Osteoblast (primary cell): ENCODE measurements around the gene RAD51B. TPM values are rescaled to one million over a fixed set of nuclear protein-coding genes. Genes with fewer than 3 reads are reported as not detected.
A peak's percentile ranks its signal among the peaks of the same experiment; 100 is the strongest.

ENCODE experiments used
- DNase-seq: peaks from one replicate; pipeline ENCODE4 v3.0.0; 2011; ENCODE audit warnings: low spot score, mixed read lengths; ENCODE audit not compliant: insufficient read length; ENCODE audit errors: missing footprints
- H2AFZ ChIP-seq: 2 replicates; pipeline ENCODE4 v1.6.0; 2011; ENCODE audit warnings: mild to moderate bottlenecking, low read length
- H3K27ac ChIP-seq: 2 replicates; pipeline ENCODE4 v1.5.1; 2011; ENCODE audit warnings: mild to moderate bottlenecking, low read depth, low read length, moderate library complexity
- H3K27me3 ChIP-seq: 2 replicates; pipeline ENCODE4 v1.6.0; 2012; ENCODE audit warnings: mild to moderate bottlenecking, control low read depth, inconsistent platforms, low read length, moderate library complexity; ENCODE audit not compliant: insufficient read depth
- H3K36me3 ChIP-seq: 2 replicates; pipeline ENCODE4 v1.5.1; 2011; ENCODE audit warnings: mild to moderate bottlenecking, low read length, control low read depth, moderate library complexity; ENCODE audit not compliant: insufficient read depth
- H3K4me1 ChIP-seq: 2 replicates; pipeline ENCODE4 v1.5.1; 2011; ENCODE audit warnings: mild to moderate bottlenecking, low read length, control low read depth, moderate library complexity; ENCODE audit not compliant: insufficient read depth
- H3K4me2 ChIP-seq: 2 replicates; pipeline ENCODE4 v1.6.0; 2011; ENCODE audit warnings: mild to moderate bottlenecking, low read length; ENCODE audit not compliant: insufficient read depth
- H3K4me3 ChIP-seq: fragments of 200-600 bp; sonication (generic); 3 replicates; pipeline ENCODE4 v1.5.1; 2012; ENCODE audit warnings: mild to moderate bottlenecking, low read length, inconsistent platforms; ENCODE audit not compliant: insufficient read depth
- H3K79me2 ChIP-seq: 2 replicates; pipeline ENCODE4 v1.6.0; 2012; ENCODE audit warnings: mild to moderate bottlenecking, low read length, control low read depth, inconsistent platforms; ENCODE audit not compliant: insufficient read depth
- H3K9me3 ChIP-seq: 2 replicates; pipeline ENCODE4 v1.5.1; 2011; ENCODE audit warnings: low read depth, low read length, control low read depth
- H4K20me1 ChIP-seq: 2 replicates; pipeline ENCODE4 v1.6.0; 2012; ENCODE audit warnings: mild to moderate bottlenecking, low read length, control low read depth; ENCODE audit not compliant: insufficient read depth
- total RNA-seq: library from RNA; depleted of rRNA; stranded (reverse); fragments of >200 nt; gene quantifications from 2 replicates; pipeline ENCODE4 v1.2.3, GENCODE V29; 2012
- TF ChIP-seq, protein P1 (sequence below): IDR thresholded peaks from 2 replicates; pipeline ENCODE4 v1.5.1; 2011; ENCODE audit warnings: mild to moderate bottlenecking, low read depth, low read length, moderate library complexity; ENCODE audit errors: extremely low read depth

RAD51B gene
- total RNA-seq, 1 donor = 13.8 TPM

DNA sequence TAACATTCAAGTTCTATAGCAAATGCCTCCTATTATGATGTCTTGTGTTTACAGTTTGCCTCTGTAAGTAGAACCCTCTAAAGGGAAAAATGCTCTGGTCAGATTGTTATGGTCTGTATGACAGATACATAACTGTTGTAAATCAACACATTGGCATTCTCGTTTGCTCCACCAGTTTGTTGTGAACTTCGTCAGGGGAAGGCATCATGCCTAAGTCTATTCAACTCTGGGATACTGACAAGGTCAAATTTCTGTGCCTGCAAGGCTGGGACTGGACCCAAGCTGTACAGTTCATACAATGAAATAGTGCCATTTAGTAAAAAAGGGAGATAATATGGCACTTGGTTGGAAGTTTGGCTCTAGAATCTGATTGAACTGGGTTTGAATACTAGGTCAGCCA lies 392.3 kb downstream of the RAD51B start:
- peak overlapping the region; percentile 85 for H3K27ac ChIP-seq
- no peak overlapping the region for H3K4me2 ChIP-seq
- H3K79me2 ChIP-seq = no peaks in the 10 kb centered on the region
- no peaks in the 10 kb centered on the region for H3K36me3 ChIP-seq
- peaks cover 42% of the 10 kb centered on the region for H3K4me1 ChIP-seq
- no peaks in the 10 kb centered on the region for H4K20me1 ChIP-seq
- no peaks in the 10 kb centered on the region for H3K9me3 ChIP-seq
- TF ChIP-seq, protein P1, sequence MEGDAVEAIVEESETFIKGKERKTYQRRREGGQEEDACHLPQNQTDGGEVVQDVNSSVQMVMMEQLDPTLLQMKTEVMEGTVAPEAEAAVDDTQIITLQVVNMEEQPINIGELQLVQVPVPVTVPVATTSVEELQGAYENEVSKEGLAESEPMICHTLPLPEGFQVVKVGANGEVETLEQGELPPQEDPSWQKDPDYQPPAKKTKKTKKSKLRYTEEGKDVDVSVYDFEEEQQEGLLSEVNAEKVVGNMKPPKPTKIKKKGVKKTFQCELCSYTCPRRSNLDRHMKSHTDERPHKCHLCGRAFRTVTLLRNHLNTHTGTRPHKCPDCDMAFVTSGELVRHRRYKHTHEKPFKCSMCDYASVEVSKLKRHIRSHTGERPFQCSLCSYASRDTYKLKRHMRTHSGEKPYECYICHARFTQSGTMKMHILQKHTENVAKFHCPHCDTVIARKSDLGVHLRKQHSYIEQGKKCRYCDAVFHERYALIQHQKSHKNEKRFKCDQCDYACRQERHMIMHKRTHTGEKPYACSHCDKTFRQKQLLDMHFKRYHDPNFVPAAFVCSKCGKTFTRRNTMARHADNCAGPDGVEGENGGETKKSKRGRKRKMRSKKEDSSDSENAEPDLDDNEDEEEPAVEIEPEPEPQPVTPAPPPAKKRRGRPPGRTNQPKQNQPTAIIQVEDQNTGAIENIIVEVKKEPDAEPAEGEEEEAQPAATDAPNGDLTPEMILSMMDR = no peak
- H2AFZ ChIP-seq = no peak overlapping the region
- no peak overlapping the region for H3K4me3 ChIP-seq
- no peaks in the 10 kb centered on the region for H3K27me3 ChIP-seq
- no peak for DNase-seq

DNA sequence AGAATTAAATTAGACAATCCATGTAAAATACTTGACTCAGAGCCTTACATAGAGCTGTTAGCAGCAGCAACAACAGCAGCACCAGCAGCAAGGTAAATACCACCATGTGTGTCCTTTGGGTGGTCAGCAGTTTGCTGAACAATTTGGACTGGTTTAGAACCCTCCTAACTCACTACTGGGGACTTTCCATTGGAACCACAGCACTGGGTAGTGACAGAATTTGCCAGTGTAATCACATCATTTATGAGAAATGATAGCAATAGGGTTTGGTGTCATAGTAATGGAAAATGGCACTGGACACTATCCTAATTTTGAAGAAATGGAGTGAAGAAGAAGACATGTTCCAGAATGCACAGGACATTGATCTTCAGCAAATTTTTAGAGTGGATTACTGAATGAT lies 392.8 kb downstream of the RAD51B start:
- no peaks in the 10 kb centered on the region for H4K20me1 ChIP-seq
- H3K4me1 ChIP-seq = peaks cover 39% of the 10 kb centered on the region
- H3K4me3 ChIP-seq = no peak overlapping the region
- H3K36me3 ChIP-seq = no peaks in the 10 kb centered on the region
- H3K27me3 ChIP-seq = no peaks in the 10 kb centered on the region
- no peaks in the 10 kb centered on the region for H3K79me2 ChIP-seq
- no peaks in the 10 kb centered on the region for H3K9me3 ChIP-seq
- H3K4me2 ChIP-seq = no peak overlapping the region
- H2AFZ ChIP-seq = no peak overlapping the region
- TF ChIP-seq, protein P1 = no peak
- H3K27ac ChIP-seq = no peak overlapping the region
- DNase-seq = no peak

DNA sequence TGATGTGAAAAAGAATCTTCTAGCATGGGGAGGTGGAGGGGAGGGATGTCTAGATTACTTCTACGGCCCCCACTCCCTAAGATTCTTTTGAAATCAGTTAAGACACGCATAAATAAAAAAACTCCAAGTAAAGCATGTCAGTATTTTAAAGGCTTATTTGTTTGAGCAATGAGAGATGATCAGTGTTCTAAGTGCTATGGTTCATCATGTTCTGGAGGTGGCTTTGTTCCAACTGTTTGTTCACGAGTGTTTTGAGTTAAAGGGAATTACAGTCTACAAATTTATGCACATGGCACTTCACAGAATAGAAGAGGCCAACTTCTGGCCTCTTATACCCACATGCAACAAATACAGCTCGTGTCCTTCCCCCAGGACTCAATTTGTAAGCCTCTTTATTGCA lies 394.9 kb downstream of the RAD51B start:
- Histone ChIP-seq H3K27me3 (no peaks in the 10 kb centered on the region), H3K27ac (no peak overlapping the region), H4K20me1 (no peaks in the 10 kb centered on the region), H3K4me2 (no peak overlapping the region), H3K9me3 (no peaks in the 10 kb centered on the region), H3K4me1 (peaks cover 21% of the 10 kb centered on the region), H2AFZ (no peak overlapping the region), H3K4me3 (no peak overlapping the region), H3K36me3 (no peaks in the 10 kb centered on the region), H3K79me2 (no peaks in the 10 kb centered on the region)
- TF ChIP-seq, protein P1 = no peak
- DNase-seq = no peak

DNA sequence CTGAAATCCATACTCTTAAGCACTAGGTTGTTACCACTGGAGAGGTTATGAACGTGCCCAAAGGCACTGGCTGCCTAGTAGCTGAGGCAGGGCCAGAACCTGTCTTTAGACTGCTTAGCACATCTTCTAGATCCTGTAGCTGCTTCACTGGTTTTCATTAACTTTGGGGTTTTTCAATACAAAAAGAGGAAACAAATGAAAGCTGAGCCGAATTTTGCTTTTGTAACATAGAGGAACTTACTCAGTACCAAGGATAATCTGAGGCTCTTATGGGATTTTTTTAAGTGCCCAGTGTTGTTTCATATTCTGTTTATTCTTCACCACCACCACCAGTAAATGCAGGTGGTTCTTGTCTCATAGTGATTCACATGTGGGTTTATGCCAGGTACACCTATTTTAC lies 396.1 kb downstream of the RAD51B start:
- Histone ChIP-seq H3K27me3 (no peaks in the 10 kb centered on the region), H3K4me3 (no peak overlapping the region), H3K27ac (no peak overlapping the region), H2AFZ (no peak overlapping the region), H3K79me2 (no peaks in the 10 kb centered on the region), H3K9me3 (no peaks in the 10 kb centered on the region), H4K20me1 (no peaks in the 10 kb centered on the region), H3K36me3 (no peaks in the 10 kb centered on the region), H3K4me2 (no peak overlapping the region), H3K4me1 (peaks cover 13% of the 10 kb centered on the region)
- TF ChIP-seq, protein P1 = no peak
- no peak for DNase-seq
